Left renal cortex interstitium (tissue), 4 donors: ENCODE data around the gene ICAM4. TPM values are rescaled to one million over a fixed set of nuclear protein-coding genes. Genes with fewer than 3 reads are reported as not detected.
"Not testable (repeated sequence)": the region's sequence is repeated elsewhere in the genome, so short reads cannot be mapped to it uniquely, and the experiment has no call there.

Source experiments
- DNase-seq, 4 donors: peaks; one replicate each; pipeline ENCODE4 v3.0.0-alpha.2; 2013; ENCODE audit warnings: low read depth in 4 of 4, low spot score in 2 of 4, missing footprints in 1 of 4
- polyA plus RNA-seq, 4 donors: library from polyadenylated mRNA; unstranded; fragments of 120-200 nt; gene quantifications; one replicate each; pipeline ENCODE4 v1.2.1, GENCODE V29; 2013; ENCODE audit not compliant: insufficient read length in 4 of 4

The ICAM4 gene, protein sequence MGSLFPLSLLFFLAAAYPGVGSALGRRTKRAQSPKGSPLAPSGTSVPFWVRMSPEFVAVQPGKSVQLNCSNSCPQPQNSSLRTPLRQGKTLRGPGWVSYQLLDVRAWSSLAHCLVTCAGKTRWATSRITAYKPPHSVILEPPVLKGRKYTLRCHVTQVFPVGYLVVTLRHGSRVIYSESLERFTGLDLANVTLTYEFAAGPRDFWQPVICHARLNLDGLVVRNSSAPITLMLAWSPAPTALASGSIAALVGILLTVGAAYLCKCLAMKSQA
- polyA plus RNA-seq: under 1 TPM; 0.28 to 0.81 (median 0.58) TPM

DNA sequence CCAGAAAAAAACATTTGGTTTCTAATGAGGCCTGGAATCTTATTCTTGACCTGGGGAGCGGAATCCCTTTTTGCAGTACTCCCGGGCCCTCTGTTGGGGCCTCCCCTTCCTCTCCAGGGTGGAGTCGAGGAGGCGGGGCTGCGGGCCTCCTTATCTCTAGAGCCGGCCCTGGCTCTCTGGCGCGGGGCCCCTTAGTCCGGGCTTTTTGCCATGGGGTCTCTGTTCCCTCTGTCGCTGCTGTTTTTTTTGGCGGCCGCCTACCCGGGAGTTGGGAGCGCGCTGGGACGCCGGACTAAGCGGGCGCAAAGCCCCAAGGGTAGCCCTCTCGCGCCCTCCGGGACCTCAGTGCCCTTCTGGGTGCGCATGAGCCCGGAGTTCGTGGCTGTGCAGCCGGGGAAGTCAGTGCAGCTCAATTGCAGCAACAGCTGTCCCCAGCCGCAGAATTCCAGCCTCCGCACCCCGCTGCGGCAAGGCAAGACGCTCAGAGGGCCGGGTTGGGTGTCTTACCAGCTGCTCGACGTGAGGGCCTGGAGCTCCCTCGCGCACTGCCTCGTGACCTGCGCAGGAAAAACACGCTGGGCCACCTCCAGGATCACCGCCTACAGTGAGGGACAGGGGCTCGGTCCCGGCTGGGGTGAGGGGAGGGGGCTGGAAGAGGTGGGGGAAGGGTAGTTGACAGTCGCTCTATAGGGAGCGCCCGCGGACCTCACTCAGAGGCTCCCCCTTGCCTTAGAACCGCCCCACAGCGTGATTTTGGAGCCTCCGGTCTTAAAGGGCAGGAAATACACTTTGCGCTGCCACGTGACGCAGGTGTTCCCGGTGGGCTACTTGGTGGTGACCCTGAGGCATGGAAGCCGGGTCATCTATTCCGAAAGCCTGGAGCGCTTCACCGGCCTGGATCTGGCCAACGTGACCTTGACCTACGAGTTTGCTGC lies at the start of gene ICAM4:
Gene ICAM4 (plus strand): TSS at position 153 of the 935 bp plus-strand sequence. CDS start 58 bp downstream, at position 211.
- peak; percentile 53 to 76 (median 64) for DNase-seq

- no peak for DNase-seq
Observed at GRCh38 chr19:10237702-10238101, 49.1 kb upstream of the ICAM4 start.

- DNase-seq: peak in 1 of 4 donors; percentile 49
Observed at GRCh38 chr19:10238172-10238783, 48.5 kb upstream of the ICAM4 start.

GRCh38 chr19:10241826-10242449 lies 44.8 kb upstream of the ICAM4 start:
- not testable (repeated sequence) for DNase-seq

- DNase-seq: no peak
Observed at GRCh38 chr19:10243606-10244005, 43.1 kb upstream of the ICAM4 start.

GRCh38 chr19:10245189-10245939 lies 41.4 kb upstream of the ICAM4 start:
- no peak for DNase-seq

GRCh38 chr19:10246511-10246910 lies 40.2 kb upstream of the ICAM4 start:
- no peak for DNase-seq

DNA sequence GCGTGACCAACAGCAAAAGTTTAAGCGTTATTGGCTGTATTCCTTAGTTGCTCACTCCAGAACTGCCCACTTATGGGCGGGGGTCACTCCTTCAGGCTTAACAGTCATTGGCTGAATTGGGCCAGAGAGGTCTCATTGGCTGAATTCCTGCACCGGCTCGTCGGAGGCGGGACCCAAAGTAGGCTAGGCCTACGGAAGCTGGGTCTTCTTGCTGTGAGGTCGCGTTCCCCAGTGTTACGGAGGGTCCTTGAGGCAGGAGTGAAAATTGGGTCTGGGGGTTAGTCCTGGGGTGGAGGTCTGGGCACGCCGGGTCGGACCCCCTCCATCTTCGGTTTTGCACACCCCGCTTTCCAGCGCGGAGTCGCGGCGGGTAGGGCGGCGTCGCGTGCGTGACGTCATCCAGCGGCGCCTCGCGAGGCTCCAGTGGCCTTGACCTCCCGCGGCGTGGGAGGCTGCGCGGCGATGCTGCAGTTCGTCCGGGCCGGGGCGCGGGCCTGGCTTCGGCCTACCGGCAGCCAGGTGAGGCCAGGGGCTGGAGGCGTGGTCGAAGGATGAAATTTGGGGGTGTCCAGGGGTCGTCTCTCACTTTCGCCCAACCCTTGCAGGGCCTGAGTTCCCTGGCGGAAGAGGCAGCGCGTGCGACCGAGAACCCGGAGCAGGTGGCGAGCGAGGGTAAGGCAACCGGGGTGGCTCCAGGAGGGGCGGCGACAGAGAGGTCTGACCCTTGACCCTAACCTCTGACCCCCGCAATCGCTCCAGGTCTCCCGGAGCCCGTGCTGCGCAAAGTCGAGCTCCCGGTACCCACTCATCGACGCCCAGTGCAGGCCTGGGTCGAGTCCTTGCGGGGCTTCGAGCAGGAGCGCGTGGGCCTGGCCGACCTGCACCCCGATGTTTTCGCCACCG lies 34.7 kb upstream of the ICAM4 start, which contains the start of gene MRPL4:
Gene MRPL4 (plus strand): TSS at position 423 of the 903 bp plus-strand sequence. CDS start 40 bp downstream, at position 463.
- DNase-seq: peak; percentile 92 to 99 (median 98)

DNA sequence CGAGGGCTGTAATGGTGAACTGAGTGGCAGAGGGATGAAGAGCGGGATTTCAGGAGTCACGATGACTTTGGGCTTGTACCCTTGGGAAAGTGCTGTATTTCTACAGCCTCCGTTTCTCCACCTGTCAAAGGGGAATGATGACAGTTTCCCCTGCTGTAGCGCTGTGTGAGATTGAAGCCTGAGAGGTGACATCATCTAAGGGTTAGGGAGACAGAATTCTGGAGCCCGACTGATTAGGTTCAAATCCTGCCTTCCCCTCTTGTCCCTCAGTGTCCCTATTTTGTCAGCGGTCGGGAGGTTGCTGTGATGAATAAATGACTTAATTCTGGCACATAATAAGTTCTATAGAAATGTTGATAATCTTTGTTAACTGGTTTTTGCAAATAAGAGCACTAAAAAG lies 34.0 kb upstream of the ICAM4 start:
- no peak for DNase-seq

DNA sequence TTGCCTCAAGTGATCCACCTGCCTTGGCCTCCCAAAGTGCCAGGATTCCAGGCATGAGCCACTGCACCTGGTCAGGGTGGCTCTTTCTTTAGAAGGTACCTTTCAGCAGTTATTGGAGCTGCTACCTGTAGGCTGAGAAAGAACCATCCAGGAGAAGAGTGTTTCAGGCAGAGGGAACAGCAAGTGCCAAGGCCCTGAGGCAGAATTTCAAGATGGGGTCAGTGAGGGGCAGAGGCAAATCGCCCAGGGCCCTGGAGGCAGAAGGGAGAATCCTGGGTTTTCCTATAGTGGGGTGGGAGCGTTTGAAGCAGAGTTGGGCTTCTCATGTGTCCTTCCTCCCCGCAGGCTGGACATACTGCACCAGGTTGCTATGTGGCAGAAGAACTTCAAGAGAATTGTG lies 32.5 kb upstream of the ICAM4 start:
- DNase-seq: no peak

DNA sequence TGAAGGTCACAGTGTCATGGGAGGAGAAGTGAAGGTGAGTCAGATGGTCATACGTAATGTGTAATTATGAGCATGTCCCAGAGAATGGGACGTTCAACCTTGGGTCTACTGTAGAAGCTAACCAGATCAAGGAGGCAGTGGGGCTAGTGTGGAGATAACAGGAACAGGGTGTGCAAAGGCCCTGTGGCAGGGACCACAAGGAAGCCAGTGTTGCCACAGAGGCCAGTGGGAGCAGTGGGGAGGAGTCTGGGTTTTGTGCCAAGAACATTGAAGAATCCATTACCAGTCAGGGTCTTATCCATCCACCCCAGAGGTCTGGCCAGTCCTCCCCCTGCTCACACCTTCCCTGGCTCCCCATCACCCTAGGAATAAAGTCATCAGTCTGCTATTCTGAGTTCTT lies 31.4 kb upstream of the ICAM4 start:
- DNase-seq: no peak

DNA sequence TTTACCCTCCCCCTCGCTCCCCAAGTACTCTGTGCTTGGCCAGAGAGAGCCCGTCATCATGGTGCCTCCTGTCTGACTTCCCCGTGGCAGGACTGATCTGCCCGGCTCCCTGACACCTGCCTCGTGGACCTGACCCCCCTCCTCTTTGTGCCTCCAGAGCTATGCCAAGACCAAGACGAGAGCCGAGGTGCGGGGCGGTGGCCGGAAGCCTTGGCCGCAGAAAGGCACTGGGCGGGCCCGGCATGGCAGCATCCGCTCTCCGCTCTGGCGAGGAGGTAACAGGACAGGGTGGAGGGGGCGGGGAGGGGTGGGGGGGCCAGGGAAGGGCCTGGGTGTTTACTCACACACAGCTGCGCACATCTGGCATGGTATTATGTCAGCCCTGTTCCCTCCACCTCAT lies 30.2 kb upstream of the ICAM4 start:
- DNase-seq: no peak

- no peak for DNase-seq
Observed at GRCh38 chr19:10256970-10257615, 29.7 kb upstream of the ICAM4 start.

DNA sequence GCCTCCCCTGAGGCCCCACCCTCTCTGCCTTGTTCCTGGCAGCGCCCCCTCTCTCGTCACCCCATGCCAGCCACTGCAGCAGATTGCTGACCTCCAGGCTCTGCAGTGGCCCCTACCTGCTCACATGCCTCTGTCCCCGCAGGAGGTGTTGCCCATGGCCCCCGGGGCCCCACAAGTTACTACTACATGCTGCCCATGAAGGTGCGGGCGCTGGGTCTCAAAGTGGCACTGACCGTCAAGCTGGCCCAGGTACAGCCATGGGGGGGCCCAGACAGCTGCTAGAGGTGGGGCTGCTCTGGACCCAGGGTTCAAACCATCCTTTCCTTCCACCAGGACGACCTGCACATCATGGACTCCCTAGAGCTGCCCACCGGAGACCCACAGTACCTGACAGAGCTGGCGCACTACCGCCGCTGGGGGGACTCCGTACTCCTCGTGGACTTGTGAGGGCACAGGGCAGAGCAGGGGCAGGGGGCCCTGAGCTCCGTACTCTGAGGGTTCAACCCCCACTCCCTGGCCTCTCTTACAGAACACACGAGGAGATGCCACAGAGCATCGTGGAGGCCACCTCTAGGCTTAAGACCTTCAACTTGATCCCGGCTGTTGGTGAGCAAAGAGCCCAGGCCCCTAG lies 28.6 kb upstream of the ICAM4 start:
- no peak for DNase-seq

DNA sequence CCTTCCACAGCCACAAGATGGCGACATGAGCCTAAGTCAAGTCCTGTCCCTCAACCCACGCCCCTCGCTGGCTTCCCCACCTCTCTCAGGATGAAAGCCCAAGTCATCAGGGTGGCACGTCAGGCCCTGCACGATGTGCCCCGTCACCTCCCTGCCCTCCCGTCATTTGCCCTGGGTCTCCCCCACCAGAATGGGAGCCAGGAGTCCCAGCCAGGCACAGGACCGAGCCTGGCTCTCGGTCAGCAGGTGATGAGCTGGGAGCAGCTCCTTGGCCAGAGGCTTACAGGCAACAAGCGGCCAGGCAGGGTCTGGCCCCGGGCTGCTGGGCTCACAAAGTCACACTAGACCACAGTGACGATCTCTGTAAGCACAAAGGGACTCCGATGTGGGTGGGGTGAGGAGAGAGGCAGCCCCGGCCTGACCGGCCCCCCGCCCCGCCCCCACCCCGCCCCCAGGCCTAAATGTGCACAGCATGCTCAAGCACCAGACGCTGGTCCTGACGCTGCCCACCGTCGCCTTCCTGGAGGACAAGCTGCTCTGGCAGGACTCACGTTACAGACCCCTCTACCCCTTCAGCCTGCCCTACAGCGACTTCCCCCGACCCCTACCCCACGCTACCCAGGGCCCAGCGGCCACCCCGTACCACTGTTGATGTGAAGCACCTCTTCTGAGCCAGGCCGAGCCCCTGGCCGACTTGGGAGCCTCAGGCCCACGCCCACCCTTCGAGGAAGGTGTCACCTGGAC lies 27.4 kb upstream of the ICAM4 start:
- peak in 3 of 4 donors; percentile 61 to 83 (median 69) for DNase-seq

GRCh38 chr19:10260141-10260584 lies 26.6 kb upstream of the ICAM4 start:
- no peak for DNase-seq

DNA sequence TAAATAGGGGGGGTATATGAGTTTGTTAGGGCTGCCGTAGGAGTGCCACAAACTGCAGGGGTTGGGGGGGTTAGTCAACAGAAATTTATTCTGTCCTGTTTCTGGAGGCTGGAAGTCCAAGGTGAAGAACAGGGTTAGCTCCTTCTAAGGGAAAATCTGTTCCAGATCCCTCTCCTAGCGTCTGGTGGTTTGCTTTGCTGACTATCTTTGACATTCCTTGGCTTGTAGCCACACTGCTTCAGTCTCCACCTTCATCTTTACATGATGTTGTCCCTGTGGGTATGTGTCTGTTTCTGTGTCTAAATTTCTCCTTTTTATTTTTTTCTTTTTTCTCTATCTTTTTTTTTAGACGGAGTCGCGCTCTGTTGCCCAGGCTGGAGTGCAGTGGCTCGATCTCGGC lies 24.0 kb upstream of the ICAM4 start:
- DNase-seq: no peak
